IPS-18a (cell line): ENCODE data around the gene SEL1L.

Experiments
- H3K27ac ChIP-seq: one replicate; pipeline ENCODE4 v1.5.1; 2013; ENCODE audit warnings: low read length
- H3K27me3 ChIP-seq: one replicate; pipeline ENCODE4 v1.6.1; 2013; ENCODE audit warnings: mild to moderate bottlenecking, low read length; ENCODE audit not compliant: control insufficient read depth, insufficient read depth
- H3K36me3 ChIP-seq: one replicate; pipeline ENCODE4 v1.6.1; 2013; ENCODE audit warnings: low read depth, low read length; ENCODE audit not compliant: control insufficient read depth
- H3K4me1 ChIP-seq: one replicate; pipeline ENCODE4 v1.6.1; 2013; ENCODE audit warnings: low read depth, low read length; ENCODE audit not compliant: control insufficient read depth
- H3K4me3 ChIP-seq: one replicate; pipeline ENCODE4 v1.5.1; 2013; ENCODE audit warnings: low read length
- H3K9ac ChIP-seq: one replicate; pipeline ENCODE4 v1.6.1; 2013; ENCODE audit warnings: mild to moderate bottlenecking, low read length, moderate library complexity
- H3K9me3 ChIP-seq: one replicate; pipeline ENCODE4 v1.6.1; 2013; ENCODE audit warnings: low read depth, low read length; ENCODE audit not compliant: control insufficient read depth

The SEL1L gene

DNA sequence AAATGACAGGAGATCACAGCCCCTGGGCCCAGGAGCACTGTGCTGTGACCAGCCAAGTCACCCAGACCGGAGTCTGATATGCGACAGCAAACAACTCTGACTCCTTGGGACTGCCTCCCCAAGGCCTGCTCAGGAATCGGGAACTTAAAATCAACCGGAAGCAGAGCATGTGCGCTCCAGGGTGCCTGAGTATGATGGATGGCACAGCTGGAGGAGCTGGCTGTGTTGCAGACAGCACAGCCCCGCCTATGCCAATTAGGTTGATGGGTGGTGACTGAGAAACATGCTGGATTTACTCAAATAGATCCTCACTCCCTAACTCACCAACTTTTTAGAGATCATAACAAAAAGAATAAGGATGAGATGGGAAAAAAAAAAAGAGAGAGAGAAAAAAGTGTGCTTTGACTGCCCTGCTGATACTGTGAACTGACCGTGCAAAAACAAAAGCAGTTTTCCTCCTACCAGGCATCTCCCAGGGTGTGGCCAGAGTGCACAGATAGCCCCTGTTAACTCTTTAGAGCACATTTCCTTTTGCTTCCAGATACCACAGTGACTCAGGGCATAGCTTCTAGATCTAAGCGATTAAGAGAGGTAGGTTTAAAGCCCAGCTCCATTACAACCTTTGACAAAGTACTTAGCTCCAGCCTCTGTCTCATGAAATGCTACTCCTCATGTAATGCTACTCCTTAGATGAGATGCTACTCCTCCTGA lies 106.2 kb downstream of the SEL1L start:
- Histone ChIP-seq H3K27me3 (no peaks in the 10 kb centered on the region), H3K9ac (no peak overlapping the region), H3K9me3 (no peaks in the 10 kb centered on the region), H3K4me1 (peaks cover 17% of the 10 kb centered on the region), H3K27ac (no peak overlapping the region), H3K36me3 (peaks cover 3% of the 10 kb centered on the region), H3K4me3 (no peak overlapping the region)

DNA sequence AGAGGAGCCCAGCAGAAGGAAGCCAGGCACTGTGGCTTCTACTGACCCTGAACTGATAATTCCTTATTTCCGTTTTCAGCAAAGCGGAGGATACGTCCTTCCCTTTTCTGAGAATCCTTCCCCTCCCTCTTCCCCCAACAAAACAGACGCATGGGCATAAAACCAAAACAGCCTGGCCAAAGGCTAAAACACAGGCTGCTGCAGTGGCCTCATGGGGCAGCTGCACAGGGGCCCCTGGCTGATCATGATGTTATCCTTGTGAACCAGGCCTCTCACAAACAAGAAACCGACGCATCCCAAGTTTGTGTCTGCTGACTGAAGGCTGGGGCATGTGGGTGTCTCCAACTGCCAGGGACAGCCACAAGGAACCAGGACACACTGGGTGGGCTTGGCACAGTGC lies 110.1 kb downstream of the SEL1L start:
- no peak overlapping the region for H3K9ac ChIP-seq
- no peaks in the 10 kb centered on the region for H3K27me3 ChIP-seq
- peaks cover 3% of the 10 kb centered on the region for H3K36me3 ChIP-seq
- H3K4me1 ChIP-seq = peaks cover 12% of the 10 kb centered on the region
- no peaks in the 10 kb centered on the region for H3K9me3 ChIP-seq
- no peak overlapping the region for H3K27ac ChIP-seq
- no peak overlapping the region for H3K4me3 ChIP-seq
